T-cell (primary cell): ENCODE results near the gene GPHN. TPM values are rescaled to one million over a fixed set of nuclear protein-coding genes. Genes with fewer than 3 reads are reported as not detected.

Experiments used
- ATAC-seq, 4 experiments: fragments of 200-7000 bp in 3 of 4; fragments of 150-1000 bp in 1 of 4; cut with Tn5 transposase; replicated peaks in 1 of 4; 1 replicate in 3 of 4; 2 replicates in 1 of 4; pipeline ENCODE4 v1.10.0; 2021; ENCODE audit warnings: moderate library complexity in 3 of 4, mild to moderate bottlenecking in 2 of 4, moderate number of reproducible peaks in 1 of 4
- CTCF ChIA-PET, 2 donors: fragments of 300-600 bp; sonication (Branson Sonifier 250); formaldehyde crosslinking; loops; one replicate each; lab custom pipeline; 2022; ENCODE audit warnings: antibody characterized with exemption in 2 of 2; lab: Charles Lee
- POLR2A ChIA-PET, 2 donors: fragments of 300-600 bp; sonication (Branson Sonifier 250); formaldehyde crosslinking; loops; one replicate each; lab custom pipeline; 2022; ENCODE audit warnings: antibody characterized with exemption in 2 of 2; lab: Charles Lee
- DNase-seq, 35 experiments: peaks; one replicate each; pipeline versions ENCODE4 v3.0.0 to v3.0.0-alpha.2; 2013 to 2023
- H3K27ac ChIP-seq: one replicate; pipeline ENCODE4 v1.5.1; 2013; ENCODE audit warnings: low read length
- H3K27me3 ChIP-seq, 2 experiments: replicated peaks in 1 of 2; 1 replicate in 1 of 2; 2 replicates in 1 of 2; pipeline versions ENCODE4 v1.6.1 to v1.7.0; 2013; ENCODE audit warnings: low read length in 1 of 2, mixed read lengths in 1 of 2; ENCODE audit not compliant: control insufficient read depth in 2 of 2, insufficient read depth in 2 of 2; ENCODE audit errors: extremely low read depth in 1 of 2
- H3K36me3 ChIP-seq, 2 donors: 1 replicate in 1 of 2; 2 replicates in 1 of 2; pipeline versions ENCODE4 v1.6.1 to v1.7.0; 2013; ENCODE audit warnings: low read length in 1 of 2; ENCODE audit not compliant: control insufficient read depth in 2 of 2, insufficient read depth in 1 of 2; ENCODE audit errors: extremely low read depth in 1 of 2
- H3K4me1 ChIP-seq, 2 experiments: 1 replicate in 1 of 2; 2 replicates in 1 of 2; pipeline versions ENCODE4 v1.6.1 to v1.7.0; 2013; ENCODE audit warnings: low read length in 2 of 2, mixed read lengths in 1 of 2; ENCODE audit not compliant: insufficient read depth in 2 of 2, control insufficient read depth in 1 of 2; ENCODE audit errors: extremely low read depth in 1 of 2
- H3K4me3 ChIP-seq, 2 donors: 1 replicate in 1 of 2; 2 replicates in 1 of 2; pipeline versions ENCODE4 v1.5.1 to v1.7.0; 2013; ENCODE audit warnings: mild to moderate bottlenecking in 2 of 2, low read length in 1 of 2, moderate library complexity in 1 of 2; ENCODE audit not compliant: control insufficient read depth in 1 of 2; ENCODE audit errors: extremely low read depth in 1 of 2
- H3K9me3 ChIP-seq: 2 replicates; pipeline ENCODE4 v1.7.0; 2013
- H3K27ac Mint-ChIP-seq, 2 donors: one replicate each; pipeline ENCODE4 v1.8.0; 2020 to 2021; ENCODE audit warnings: mild to moderate bottlenecking in 2 of 2, mixed read lengths in 2 of 2
- H3K27me3 Mint-ChIP-seq, 2 donors: one replicate each; pipeline ENCODE4 v1.8.0; 2021 to 2022; ENCODE audit warnings: mixed read lengths in 2 of 2
- H3K36me3 Mint-ChIP-seq: one replicate; pipeline ENCODE4 v1.8.0; 2021; ENCODE audit warnings: mixed read lengths
- H3K4me1 Mint-ChIP-seq, 3 donors: one replicate each; pipeline ENCODE4 v1.8.0; 2020 to 2022; ENCODE audit warnings: mixed read lengths in 3 of 3, mild to moderate bottlenecking in 1 of 3
- H3K4me3 Mint-ChIP-seq, 3 donors: one replicate each; pipeline ENCODE4 v1.8.0; 2020 to 2022; ENCODE audit warnings: mild to moderate bottlenecking in 3 of 3, mixed read lengths in 3 of 3, moderate library complexity in 3 of 3
- H3K9me3 Mint-ChIP-seq, 3 donors: one replicate each; pipeline ENCODE4 v1.8.0; 2020 to 2022; ENCODE audit warnings: mixed read lengths in 3 of 3
- WGBS: methylation state at CpG from one replicate; pipeline ENCODE4 v1.1.5; 2013; ENCODE audit warnings: missing lambda C conversion rate; ENCODE audit not compliant: insufficient coverage; 5-methylcytosine and 5-hydroxymethylcytosine counted together
- total RNA-seq, 35 experiments: library from RNA in 6 of 35; stranded (reverse) in 6 of 35; fragments of 120-200 nt in 1 of 35; gene quantifications; one replicate each; pipeline versions ENCODE4 v1.2.1 to v1.2.4 and lab custom pipeline; 2013 to 2026

Gene GPHN
- total RNA-seq, 5 donors from 2014 or later (not counting 1 experiment from before 2014, with no cell fraction given) = 13.9 to 21.1 (median 14.4) TPM

GRCh38 chr14:66596241-66596985, 88.5 kb downstream of the GPHN start:
- 92% methylated on average over 5 of the region's 9 CpGs for WGBS
- Histone ChIP-seq H3K27ac (no peak overlapping the region), H3K4me1 (no peaks in the 10 kb centered on the region), H3K27me3 (no peaks in the 10 kb centered on the region), H3K36me3 (no peaks in the 10 kb centered on the region), H3K4me3 (no peak overlapping the region), H3K9me3 (no peaks in the 10 kb centered on the region)
- H3K4me3 Mint-ChIP-seq = no peak overlapping the region
- DNase-seq (no peak), ATAC-seq (no peak)
- no peak overlapping the region for H3K27ac Mint-ChIP-seq
- peaks cover 0 to 2% (median 1%) of the 10 kb centered on the region in 3 donors for H3K4me1 Mint-ChIP-seq
- no peaks in the 10 kb centered on the region for H3K27me3 Mint-ChIP-seq
- H3K9me3 Mint-ChIP-seq = peaks cover 13 to 28% (median 22%) of the 10 kb centered on the region in 3 donors
- H3K36me3 Mint-ChIP-seq = peaks cover 12% of the 10 kb centered on the region
- ChIA-PET CTCF (no interaction called here), POLR2A (no interaction called here)

DNA sequence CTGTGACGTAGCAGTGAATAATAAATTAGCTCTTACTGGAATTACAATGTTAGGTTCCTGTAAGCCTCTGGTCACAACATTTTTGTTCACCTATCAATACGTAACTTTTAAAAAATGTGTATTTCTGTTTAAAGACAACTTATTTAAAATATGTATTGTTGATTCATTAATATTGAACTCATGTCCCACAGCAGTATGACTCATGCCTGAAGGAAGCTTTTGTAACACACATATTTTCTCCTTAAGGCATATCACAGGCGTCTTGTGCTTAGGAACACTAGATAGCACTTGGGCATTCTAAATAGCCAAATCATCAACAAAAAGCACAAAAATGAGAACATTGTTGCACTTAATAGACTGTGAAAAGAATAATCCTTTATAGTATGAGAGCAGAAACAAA, 92.5 kb downstream of the GPHN start:
- DNase-seq (no peak), ATAC-seq (no peak)
- H3K4me3 Mint-ChIP-seq = no peak overlapping the region
- Histone ChIP-seq H3K36me3 (no peaks in the 10 kb centered on the region), H3K9me3 (no peaks in the 10 kb centered on the region), H3K27ac (no peak overlapping the region), H3K4me3 (no peak overlapping the region), H3K4me1 (no peaks in the 10 kb centered on the region), H3K27me3 (no peaks in the 10 kb centered on the region)
- H3K9me3 Mint-ChIP-seq = peaks cover 1 to 11% (median 11%) of the 10 kb centered on the region in 3 donors
- 100% methylated on average over 1 of the region's 3 CpGs for whole genome bisulfite sequencing
- no peak overlapping the region for H3K27ac Mint-ChIP-seq
- ChIA-PET CTCF (no interaction called here), POLR2A (no interaction called here)
- H3K27me3 Mint-ChIP-seq = no peaks in the 10 kb centered on the region
- peaks cover 0 to 5% (median 3%) of the 10 kb centered on the region in 3 donors for H3K4me1 Mint-ChIP-seq
- H3K36me3 Mint-ChIP-seq = peaks cover 8% of the 10 kb centered on the region

GRCh38 chr14:66601932-66602578, 94.1 kb downstream of the GPHN start:
- DNase-seq (no peak), ATAC-seq (no peak)
- peaks cover 13% of the 10 kb centered on the region for H3K36me3 Mint-ChIP-seq
- H3K4me1 Mint-ChIP-seq = peaks cover 3 to 9% (median 5%) of the 10 kb centered on the region in 3 donors
- Histone ChIP-seq H3K9me3 (no peaks in the 10 kb centered on the region), H3K27me3 (no peaks in the 10 kb centered on the region), H3K27ac (no peak overlapping the region), H3K4me1 (no peaks in the 10 kb centered on the region), H3K4me3 (no peak overlapping the region), H3K36me3 (no peaks in the 10 kb centered on the region)
- H3K27me3 Mint-ChIP-seq = no peaks in the 10 kb centered on the region
- ChIA-PET CTCF (no interaction called here), POLR2A (no interaction called here)
- WGBS = no CpG with 5 or more reads among the region's 2 CpGs
- H3K27ac Mint-ChIP-seq = no peak overlapping the region
- peaks cover 11 to 20% (median 12%) of the 10 kb centered on the region in 3 donors for H3K9me3 Mint-ChIP-seq
- H3K4me3 Mint-ChIP-seq = no peak overlapping the region

GRCh38 chr14:66603945-66604344, 96.0 kb downstream of the GPHN start:
- Mint-ChIP-seq H3K9me3 (peaks cover 19 to 33% (median 21%) of the 10 kb centered on the region in 3 donors), H3K36me3 (peaks cover 20% of the 10 kb centered on the region), H3K27me3 (no peaks in the 10 kb centered on the region), H3K4me3 (no peak overlapping the region), H3K4me1 (peaks cover 3 to 12% (median 6%) of the 10 kb centered on the region in 3 donors), H3K27ac (no peak overlapping the region)
- Histone ChIP-seq H3K36me3 (no peaks in the 10 kb centered on the region), H3K27ac (no peak overlapping the region), H3K4me3 (no peak overlapping the region), H3K4me1 (no peaks in the 10 kb centered on the region), H3K9me3 (no peaks in the 10 kb centered on the region), H3K27me3 (no peaks in the 10 kb centered on the region)
- no peak for ATAC-seq
- no peak for DNase-seq
- ChIA-PET CTCF (interaction anchor here in 1 of 2 donors (0.6 kb wide), 1 partner anchor 96 kb away, joined by 8 read pairs; no protein-coding TSS in a partner anchor), POLR2A (no interaction called here)

DNA sequence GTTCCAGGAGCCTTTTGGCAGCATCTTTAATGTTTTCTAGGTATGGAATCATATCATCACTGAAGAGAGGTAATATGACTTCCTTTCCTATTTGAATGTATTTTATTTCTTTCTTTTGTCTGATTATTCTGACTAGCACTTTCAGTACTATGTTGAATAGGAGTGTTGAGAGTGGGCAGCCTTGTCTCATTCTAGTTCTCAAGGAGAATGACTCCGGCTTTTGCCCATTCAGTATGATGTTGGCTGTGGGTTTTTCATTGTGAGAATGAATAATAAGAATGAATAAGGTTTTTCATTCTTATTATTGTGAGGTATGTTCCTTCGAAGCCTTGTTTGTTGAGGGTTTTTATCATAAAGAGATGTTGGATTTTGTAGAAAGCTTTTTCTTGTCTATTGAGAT, 98.9 kb downstream of the GPHN start:
- ATAC-seq (no peak), DNase-seq (no peak)
- ChIA-PET CTCF (no interaction called here), POLR2A (no interaction called here)
- no peaks in the 10 kb centered on the region for H3K27me3 Mint-ChIP-seq
- H3K4me3 Mint-ChIP-seq = no peak overlapping the region
- no peak overlapping the region for H3K4me3 ChIP-seq
- peaks cover 30% of the 10 kb centered on the region for H3K36me3 Mint-ChIP-seq
- peaks cover 2% of the 10 kb centered on the region for H3K9me3 ChIP-seq
- no peaks in the 10 kb centered on the region for H3K27me3 ChIP-seq
- H3K4me1 ChIP-seq = peaks cover 0 to 4% of the 10 kb centered on the region in 2 experiments
- H3K4me1 Mint-ChIP-seq = peaks cover 13 to 22% (median 21%) of the 10 kb centered on the region in 3 donors
- no peak overlapping the region for H3K27ac ChIP-seq
- WGBS = 61% methylated on average over 2 of the region's 2 CpGs
- peaks cover 29 to 53% (median 34%) of the 10 kb centered on the region in 3 donors for H3K9me3 Mint-ChIP-seq
- H3K27ac Mint-ChIP-seq = no peak overlapping the region
- no peaks in the 10 kb centered on the region for H3K36me3 ChIP-seq

GRCh38 chr14:66610154-66610563, 102.2 kb downstream of the GPHN start:
- ChIA-PET POLR2A (no interaction called here), CTCF (interaction anchor here in 1 of 2 donors (0.7 kb wide), 1 partner anchor 981 kb away, joined by 3 read pairs; no protein-coding TSS in a partner anchor)
- 46% methylated on average over 2 of the region's 4 CpGs for WGBS
- H3K4me1 Mint-ChIP-seq = peaks cover 11 to 21% (median 19%) of the 10 kb centered on the region in 3 donors
- H3K4me3 Mint-ChIP-seq = no peak overlapping the region
- DNase-seq (peak in 3 of 35 experiments; percentile 3 to 33 (median 8)), ATAC-seq (peak in 3 of 4 experiments; percentile 32 to 43 (median 38))
- no peaks in the 10 kb centered on the region for H3K36me3 ChIP-seq
- peaks cover 37% of the 10 kb centered on the region for H3K36me3 Mint-ChIP-seq
- H3K4me3 ChIP-seq = no peak overlapping the region
- H3K27ac ChIP-seq = no peak overlapping the region
- H3K4me1 ChIP-seq = peaks cover 0 to 4% of the 10 kb centered on the region in 2 experiments
- peak overlapping the region; percentile 72 to 76 for H3K27ac Mint-ChIP-seq
- peaks cover 2% of the 10 kb centered on the region for H3K9me3 ChIP-seq
- H3K27me3 ChIP-seq = no peaks in the 10 kb centered on the region
- H3K27me3 Mint-ChIP-seq = no peaks in the 10 kb centered on the region
- H3K9me3 Mint-ChIP-seq = peaks cover 35 to 51% (median 36%) of the 10 kb centered on the region in 3 donors
